ENCODE data around the gene LZTS2.

LZTS2 gene

GRCh38 chr10:101047961-101048892, 48.6 kb downstream of the LZTS2 start:
- no peak overlapping the region for H3K27ac ChIP-seq
- TF ChIP-seq CTCF (conservative IDR thresholded peaks at IDR 0.05) (no peak), ZFX (IDR thresholded peaks at IDR 0.05) (no peak)

DNA sequence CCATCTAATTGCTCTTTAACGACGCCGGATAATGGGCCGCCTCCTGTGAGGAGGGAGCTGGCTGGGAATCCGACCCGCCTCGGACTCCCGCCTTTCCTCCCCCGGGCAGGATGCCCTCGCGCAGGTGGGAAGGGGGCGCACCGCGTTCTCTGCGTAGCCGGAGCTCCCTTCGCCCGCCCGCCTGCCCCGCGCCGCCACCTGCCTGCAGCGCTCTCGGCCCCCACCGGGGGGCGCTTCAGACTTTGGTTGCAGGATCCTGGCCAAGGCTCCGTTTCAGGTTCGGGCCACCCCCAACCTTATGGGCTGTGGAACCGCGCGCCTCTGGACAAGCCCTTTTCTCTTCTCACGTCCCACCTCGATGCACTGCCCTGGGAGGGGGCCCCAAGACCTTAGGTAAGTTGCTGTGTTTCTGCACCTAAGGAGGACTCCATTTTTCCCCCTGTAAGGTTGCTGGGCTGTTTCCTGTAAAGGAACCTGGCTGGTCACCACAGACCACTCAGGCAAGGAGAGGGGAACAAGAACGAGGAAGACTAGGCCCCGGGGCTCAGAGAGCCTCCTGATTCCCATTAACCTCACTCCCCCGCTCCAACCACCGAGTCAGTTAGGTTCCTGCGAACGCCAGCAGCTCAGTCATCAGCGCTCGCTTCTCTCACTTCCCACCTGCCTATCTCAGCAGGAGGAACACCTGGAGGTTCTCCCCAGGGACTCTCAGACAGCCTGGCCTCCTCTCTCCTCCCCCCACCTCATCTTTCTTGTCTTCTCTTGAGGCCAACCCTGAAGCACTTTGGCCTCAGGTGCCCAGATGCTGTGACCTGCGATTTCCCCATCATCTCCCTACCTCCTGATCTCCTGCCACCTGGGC, 50.8 kb downstream of the LZTS2 start:
- peak overlapping the region; percentile 34; the same call in 1 of the 2 replicates for H3K27ac ChIP-seq
- no peak for TF ChIP-seq ZFX (IDR thresholded peaks at IDR 0.05)
- peak; percentile 81 for TF ChIP-seq CTCF (conservative IDR thresholded peaks at IDR 0.05)

DNA sequence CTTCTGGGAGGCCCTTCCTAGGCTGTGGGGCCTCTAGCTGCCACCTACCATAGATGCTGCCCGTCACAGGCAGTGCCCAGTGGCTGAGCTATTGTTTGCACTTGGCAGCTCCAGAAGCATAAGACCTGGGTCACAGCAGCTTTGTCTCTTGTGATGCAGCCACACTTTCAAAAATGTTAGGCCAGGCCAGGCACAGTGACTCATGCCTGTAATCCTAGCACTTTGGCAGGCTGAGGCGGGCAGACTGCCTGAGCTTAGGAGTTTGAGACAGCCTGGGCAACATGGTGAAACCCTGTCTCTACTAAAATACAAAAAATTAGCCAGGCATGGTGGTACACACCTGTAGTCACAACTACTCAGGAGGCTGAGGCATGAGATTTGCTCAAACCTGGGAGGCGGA, 52.7 kb downstream of the LZTS2 start:
- peak overlapping the region; percentile 33 for H3K27ac ChIP-seq
- TF ChIP-seq CTCF (conservative IDR thresholded peaks at IDR 0.05) (no peak), ZFX (IDR thresholded peaks at IDR 0.05) (no peak)

GRCh38 chr10:101053516-101053915, 53.9 kb downstream of the LZTS2 start:
- H3K27ac ChIP-seq, result no peak overlapping the region
- no peak for TF ChIP-seq ZFX (IDR thresholded peaks at IDR 0.05)
- no peak for TF ChIP-seq CTCF (conservative IDR thresholded peaks at IDR 0.05)

DNA sequence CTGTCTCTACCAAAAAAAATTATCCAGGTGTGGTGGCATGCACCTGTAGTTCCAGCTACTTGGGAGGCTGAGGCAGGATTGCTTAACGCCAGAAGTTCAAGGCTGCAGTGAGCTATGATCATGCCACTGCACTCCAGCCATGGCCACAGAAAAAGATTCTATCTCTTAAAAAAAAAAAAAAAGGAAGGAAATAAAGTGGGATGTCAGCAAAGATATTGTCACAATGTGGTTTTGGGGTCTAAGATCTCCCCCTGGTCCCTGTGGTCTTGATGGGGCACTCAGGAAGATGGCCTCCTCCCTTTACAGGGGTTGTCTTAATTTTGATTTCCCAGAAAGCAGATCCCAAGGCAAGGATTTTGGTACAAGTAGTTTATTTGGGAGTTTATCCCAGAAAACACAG, 54.7 kb downstream of the LZTS2 start:
- H3K27ac ChIP-seq, result no peak overlapping the region
- TF ChIP-seq ZFX (IDR thresholded peaks at IDR 0.05), result no peak
- no peak for TF ChIP-seq CTCF (conservative IDR thresholded peaks at IDR 0.05)

- H3K27ac ChIP-seq, result no peak overlapping the region
- no peak for TF ChIP-seq ZFX (IDR thresholded peaks at IDR 0.05)
- no peak for TF ChIP-seq CTCF (conservative IDR thresholded peaks at IDR 0.05)
Observed at GRCh38 chr10:101054876-101055275, 55.3 kb downstream of the LZTS2 start.

- H3K27ac ChIP-seq, result no peak overlapping the region
Observed at GRCh38 chr10:101055411-101055810, 55.8 kb downstream of the LZTS2 start.

More at GRCh38 chr10:101055411-101055810, 55.8 kb downstream of the LZTS2 start:
- TF ChIP-seq CTCF (conservative IDR thresholded peaks at IDR 0.05), result peak; percentile 7; the same call in 1 of the 2 replicates
- TF ChIP-seq ZFX (IDR thresholded peaks at IDR 0.05), result no peak
